Measurements from ENCODE around the gene NR3C2. TPM values are rescaled to one million over a fixed set of nuclear protein-coding genes. Genes with fewer than 3 reads are reported as not detected.

NR3C2 gene
- total RNA-seq, 1 experiment from 2014 or later, result 0.16 TPM

DNA sequence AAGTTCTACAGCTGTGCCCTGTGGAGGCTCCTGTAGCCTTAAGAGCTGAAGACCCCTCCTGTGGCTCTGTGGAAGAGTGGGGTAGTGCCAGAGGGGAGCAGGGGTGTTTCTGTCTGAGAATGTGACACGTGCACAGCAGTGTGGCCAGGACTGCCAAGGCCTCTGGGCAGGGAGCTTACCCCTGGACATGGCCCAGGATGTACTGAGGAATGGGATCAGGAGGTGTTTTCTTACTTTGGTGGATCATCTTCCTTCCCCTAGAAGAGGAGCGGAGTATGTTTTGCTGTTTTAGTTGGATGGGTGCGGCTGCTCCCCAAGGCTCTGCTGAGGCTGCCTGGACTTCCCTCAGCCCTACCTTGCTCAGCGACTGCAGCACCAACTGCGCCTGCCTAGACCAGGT is 367.8 kb downstream of the NR3C2 start:
- Mint-ChIP-seq H3K9me3 (ENCODE audit: unreplicated experiment) (peaks cover 11% of the 10 kb centered on the region), H3K27me3 (ENCODE audit: insufficient read depth, unreplicated experiment) (no peaks in the 10 kb centered on the region), H3K4me1 (ENCODE audit: low read depth, unreplicated experiment) (no peaks in the 10 kb centered on the region), H3K4me3 (ENCODE audit: unreplicated experiment) (no peak overlapping the region), H3K36me3 (ENCODE audit: insufficient read depth, unreplicated experiment) (peaks cover 23% of the 10 kb centered on the region), H3K27ac (ENCODE audit: unreplicated experiment) (no peak overlapping the region)
- H3K4me1 ChIP-seq, result no peaks in the 10 kb centered on the region
- no TSS peak for BruUV-seq (replicated peaks)
- no peaks in the 10 kb centered on the region for H3K27me3 ChIP-seq (replicated peaks; ENCODE audit: control insufficient read depth, insufficient read depth, low read length)
- H3K4me3 ChIP-seq (ENCODE audit: low read depth, low read length), result no peak overlapping the region
- H3K9me3 ChIP-seq, result no peaks in the 10 kb centered on the region
- peaks cover 2% of the 10 kb centered on the region for H3K36me3 ChIP-seq (ENCODE audit: control insufficient read depth, insufficient read depth, low read length)
- TF ChIP-seq, protein P1, sequence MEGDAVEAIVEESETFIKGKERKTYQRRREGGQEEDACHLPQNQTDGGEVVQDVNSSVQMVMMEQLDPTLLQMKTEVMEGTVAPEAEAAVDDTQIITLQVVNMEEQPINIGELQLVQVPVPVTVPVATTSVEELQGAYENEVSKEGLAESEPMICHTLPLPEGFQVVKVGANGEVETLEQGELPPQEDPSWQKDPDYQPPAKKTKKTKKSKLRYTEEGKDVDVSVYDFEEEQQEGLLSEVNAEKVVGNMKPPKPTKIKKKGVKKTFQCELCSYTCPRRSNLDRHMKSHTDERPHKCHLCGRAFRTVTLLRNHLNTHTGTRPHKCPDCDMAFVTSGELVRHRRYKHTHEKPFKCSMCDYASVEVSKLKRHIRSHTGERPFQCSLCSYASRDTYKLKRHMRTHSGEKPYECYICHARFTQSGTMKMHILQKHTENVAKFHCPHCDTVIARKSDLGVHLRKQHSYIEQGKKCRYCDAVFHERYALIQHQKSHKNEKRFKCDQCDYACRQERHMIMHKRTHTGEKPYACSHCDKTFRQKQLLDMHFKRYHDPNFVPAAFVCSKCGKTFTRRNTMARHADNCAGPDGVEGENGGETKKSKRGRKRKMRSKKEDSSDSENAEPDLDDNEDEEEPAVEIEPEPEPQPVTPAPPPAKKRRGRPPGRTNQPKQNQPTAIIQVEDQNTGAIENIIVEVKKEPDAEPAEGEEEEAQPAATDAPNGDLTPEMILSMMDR (IDR thresholded peaks at IDR 0.05; ENCODE audit: insufficient read depth in 1 of 2, low read depth in 1 of 2, low read length in 1 of 2, severe bottlenecking in 1 of 2, unreplicated experiment in 1 of 2), result no peak
- DNase-seq, result no peak
- POLR2A ChIA-PET, result no interaction called here
- CTCF ChIA-PET, result no interaction called here
- intact Hi-C loops (cut with micrococcal nuclease; ENCODE audit: unreplicated experiment), result no loop called here

DNA sequence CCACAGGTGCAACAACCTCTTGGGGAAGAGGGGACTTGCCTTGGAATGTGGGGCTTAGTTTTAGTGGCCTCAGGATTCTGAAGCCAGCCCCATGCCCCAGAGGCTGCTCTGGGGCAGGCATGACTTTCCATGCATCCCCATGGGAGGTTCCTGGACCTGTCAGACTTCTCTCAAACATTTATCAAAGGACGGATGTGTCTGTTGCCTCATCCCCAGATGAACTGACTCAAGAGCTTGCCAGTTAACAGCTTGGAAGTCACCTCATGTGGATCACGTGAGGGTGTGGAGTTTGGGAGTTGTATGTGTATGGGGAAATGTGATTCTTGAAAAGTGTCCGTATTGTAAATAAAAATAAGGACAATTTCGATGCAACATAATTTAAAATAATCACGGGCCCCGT is 368.9 kb downstream of the NR3C2 start:
- no TSS peak for BruUV-seq (replicated peaks)
- Histone ChIP-seq H3K9me3 (no peaks in the 10 kb centered on the region), H3K4me1 (no peaks in the 10 kb centered on the region), H3K27me3 (replicated peaks; ENCODE audit: control insufficient read depth, insufficient read depth, low read length) (no peaks in the 10 kb centered on the region), H3K4me3 (ENCODE audit: low read depth, low read length) (no peak overlapping the region), H3K36me3 (ENCODE audit: control insufficient read depth, insufficient read depth, low read length) (peaks cover 2% of the 10 kb centered on the region)
- intact Hi-C loops (cut with micrococcal nuclease; ENCODE audit: unreplicated experiment), result no loop called here
- H3K36me3 Mint-ChIP-seq (ENCODE audit: insufficient read depth, unreplicated experiment), result peaks cover 23% of the 10 kb centered on the region
- ChIA-PET POLR2A (no interaction called here), CTCF (no interaction called here)
- H3K27me3 Mint-ChIP-seq (ENCODE audit: insufficient read depth, unreplicated experiment), result no peaks in the 10 kb centered on the region
- H3K27ac Mint-ChIP-seq (ENCODE audit: unreplicated experiment), result no peak overlapping the region
- DNase-seq, result no peak
- H3K4me3 Mint-ChIP-seq (ENCODE audit: unreplicated experiment), result no peak overlapping the region
- peaks cover 11% of the 10 kb centered on the region for H3K9me3 Mint-ChIP-seq (ENCODE audit: unreplicated experiment)
- TF ChIP-seq, protein P1 (IDR thresholded peaks at IDR 0.05; ENCODE audit: insufficient read depth in 1 of 2, low read depth in 1 of 2, low read length in 1 of 2, severe bottlenecking in 1 of 2, unreplicated experiment in 1 of 2), result no peak
- no peaks in the 10 kb centered on the region for H3K4me1 Mint-ChIP-seq (ENCODE audit: low read depth, unreplicated experiment)

DNA sequence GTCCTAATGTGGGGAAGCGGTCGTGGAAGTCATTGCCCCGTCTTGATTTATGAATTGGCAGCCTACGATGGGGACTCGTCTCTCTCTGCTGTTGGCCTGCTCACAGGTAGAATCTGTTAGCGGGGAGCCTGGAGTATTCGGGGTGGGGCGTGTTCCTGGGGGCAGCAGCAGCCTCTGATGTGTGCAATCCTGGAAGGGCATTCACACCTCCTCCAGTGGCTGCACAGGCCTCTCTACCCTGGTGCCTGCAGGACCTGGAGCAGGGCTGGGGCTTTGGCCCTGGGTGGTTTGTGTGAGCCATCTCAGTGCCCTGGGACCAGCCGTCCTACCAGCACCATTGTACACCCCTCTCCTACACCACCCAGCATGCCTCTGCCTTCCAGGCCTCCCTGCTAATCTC is 369.4 kb downstream of the NR3C2 start:
- H3K27ac Mint-ChIP-seq (ENCODE audit: unreplicated experiment), result no peak overlapping the region
- H3K36me3 Mint-ChIP-seq (ENCODE audit: insufficient read depth, unreplicated experiment), result peaks cover 23% of the 10 kb centered on the region
- TF ChIP-seq, protein P1 (IDR thresholded peaks at IDR 0.05; ENCODE audit: insufficient read depth in 1 of 2, low read depth in 1 of 2, low read length in 1 of 2, severe bottlenecking in 1 of 2, unreplicated experiment in 1 of 2), result no peak

More for the DNA sequence above, 369.4 kb downstream of the NR3C2 start:
- Histone ChIP-seq H3K4me3 (ENCODE audit: low read depth, low read length) (no peak overlapping the region), H3K36me3 (ENCODE audit: control insufficient read depth, insufficient read depth, low read length) (peaks cover 2% of the 10 kb centered on the region), H3K9me3 (no peaks in the 10 kb centered on the region), H3K27me3 (replicated peaks; ENCODE audit: control insufficient read depth, insufficient read depth, low read length) (no peaks in the 10 kb centered on the region), H3K4me1 (no peaks in the 10 kb centered on the region)
- ChIA-PET POLR2A (no interaction called here), CTCF (no interaction called here)
- intact Hi-C loops (cut with micrococcal nuclease; ENCODE audit: unreplicated experiment), result no loop called here
- no peaks in the 10 kb centered on the region for H3K4me1 Mint-ChIP-seq (ENCODE audit: low read depth, unreplicated experiment)
- H3K27me3 Mint-ChIP-seq (ENCODE audit: insufficient read depth, unreplicated experiment), result no peaks in the 10 kb centered on the region
- DNase-seq, result no peak
- peaks cover 11% of the 10 kb centered on the region for H3K9me3 Mint-ChIP-seq (ENCODE audit: unreplicated experiment)
- H3K4me3 Mint-ChIP-seq (ENCODE audit: unreplicated experiment), result no peak overlapping the region
- BruUV-seq (replicated peaks), result no TSS peak
